Measurements from ENCODE around the gene MRGPRD.

MRGPRD gene

GRCh38 chr11:69014898-69015549, 34.2 kb upstream of the MRGPRD start:
- H3K27ac ChIP-seq, result no peak overlapping the region
- TF ChIP-seq ZFX (IDR thresholded peaks at IDR 0.05), result no peak
- no peak for TF ChIP-seq CTCF (conservative IDR thresholded peaks at IDR 0.05)

- TF ChIP-seq CTCF (conservative IDR thresholded peaks at IDR 0.05), result no peak
- TF ChIP-seq ZFX (IDR thresholded peaks at IDR 0.05), result no peak
- no peak overlapping the region for H3K27ac ChIP-seq
Observed at GRCh38 chr11:69014084-69014851, 33.5 kb upstream of the MRGPRD start.

DNA sequence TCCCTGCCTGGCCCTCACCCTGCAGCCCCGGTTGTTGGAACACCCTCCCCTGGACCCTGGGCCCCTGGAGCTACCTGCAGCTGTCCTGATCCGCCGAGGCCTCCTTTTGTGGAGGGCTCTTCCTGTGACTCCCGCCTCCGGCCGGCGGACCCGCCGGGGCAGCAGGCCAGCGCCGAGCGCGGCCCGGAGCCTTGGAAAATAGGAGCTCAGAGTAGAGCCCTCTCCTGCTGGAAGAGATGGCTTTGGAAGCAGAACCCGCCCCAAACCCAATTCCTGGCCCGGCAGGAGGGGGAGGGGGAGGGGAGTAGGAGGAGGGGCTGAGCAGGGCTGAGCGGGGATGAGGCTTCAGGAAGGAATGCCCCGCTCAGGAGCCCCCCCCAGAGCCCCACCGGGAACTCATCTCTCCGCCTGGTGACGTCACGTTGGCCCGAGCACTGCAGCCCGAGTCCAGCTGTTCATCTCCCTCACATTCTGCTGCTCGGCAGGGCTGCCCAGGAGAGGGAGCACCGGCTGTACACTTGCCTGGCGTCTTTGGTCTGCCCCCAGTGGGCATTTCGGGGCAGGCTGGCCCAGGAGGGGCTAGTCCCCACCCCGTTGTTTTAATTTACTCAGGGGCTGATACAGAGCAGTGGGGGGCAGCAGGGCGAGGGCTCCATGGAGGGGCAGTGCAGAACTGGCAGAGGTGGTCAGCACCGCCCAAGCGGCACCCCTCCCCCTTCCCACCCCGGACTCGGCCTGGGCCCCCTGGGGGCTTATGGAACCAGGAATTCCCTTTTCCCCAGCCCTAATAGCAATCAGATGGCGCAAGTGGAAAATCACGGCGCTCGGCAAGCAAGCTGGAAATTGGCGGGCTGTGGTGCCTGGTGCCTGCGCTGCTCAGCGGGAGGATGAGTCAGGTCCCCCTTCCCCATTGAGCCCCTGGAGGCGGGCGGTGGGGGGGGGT, 32.5 kb upstream of the MRGPRD start, which contains the start of gene MRGPRF:
MRGPRF (minus strand) TSS at position 238 of the 943 bp plus-strand sequence. CDS start 3,345 bp downstream, outside the sequence.
- no peak within 1 kb of the TSS for H3K27ac ChIP-seq
- no peak for TF ChIP-seq ZFX (IDR thresholded peaks at IDR 0.05)
- TF ChIP-seq CTCF (conservative IDR thresholded peaks at IDR 0.05), result no peak

DNA sequence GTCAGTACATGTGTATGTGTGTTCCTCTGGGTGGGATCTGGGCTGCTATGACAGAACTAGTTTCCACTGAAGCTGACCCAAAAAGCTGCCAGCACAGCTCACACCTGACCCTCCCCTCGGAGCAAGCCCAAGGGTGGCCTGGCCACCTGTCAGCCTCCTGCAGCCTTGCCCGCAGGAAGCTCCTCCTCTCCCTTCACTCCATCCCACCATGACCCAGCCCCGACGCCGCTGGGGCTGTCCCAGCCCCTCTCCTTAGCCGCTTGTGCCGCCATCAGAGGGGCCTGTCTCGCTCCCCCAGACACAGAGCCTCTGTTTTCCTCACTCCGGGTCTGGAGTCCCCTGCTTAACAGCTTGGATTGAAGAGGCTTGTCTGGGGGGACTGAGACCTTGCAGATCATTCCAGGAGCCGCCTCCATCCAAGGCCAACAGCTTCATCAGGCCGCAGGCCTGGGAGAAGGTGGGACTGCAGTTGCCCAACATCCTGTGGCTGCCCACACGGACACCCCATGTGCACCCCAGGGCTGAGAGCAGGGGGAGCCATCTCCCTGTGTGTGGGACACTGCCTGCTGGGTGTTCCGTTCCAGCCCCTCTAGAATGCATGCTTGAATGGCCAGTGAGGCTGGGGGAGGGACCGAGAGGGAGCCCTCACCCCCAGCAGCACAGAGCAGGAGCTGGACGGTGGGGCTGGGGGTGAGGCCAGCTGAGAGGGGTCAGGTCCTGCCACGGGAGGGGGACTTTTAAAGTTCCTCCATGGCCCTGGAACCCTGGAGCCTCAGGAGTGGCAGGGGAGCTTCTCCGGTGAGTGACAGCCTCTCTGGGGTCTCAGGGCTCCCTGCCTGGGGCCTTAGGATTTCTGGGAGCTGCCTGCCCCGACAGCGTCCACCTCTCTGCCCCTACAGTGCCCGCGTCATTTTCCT, 31.6 kb upstream of the MRGPRD start:
- no peak for TF ChIP-seq ZFX (IDR thresholded peaks at IDR 0.05)
- TF ChIP-seq CTCF (conservative IDR thresholded peaks at IDR 0.05), result no peak
- no peak overlapping the region for H3K27ac ChIP-seq

DNA sequence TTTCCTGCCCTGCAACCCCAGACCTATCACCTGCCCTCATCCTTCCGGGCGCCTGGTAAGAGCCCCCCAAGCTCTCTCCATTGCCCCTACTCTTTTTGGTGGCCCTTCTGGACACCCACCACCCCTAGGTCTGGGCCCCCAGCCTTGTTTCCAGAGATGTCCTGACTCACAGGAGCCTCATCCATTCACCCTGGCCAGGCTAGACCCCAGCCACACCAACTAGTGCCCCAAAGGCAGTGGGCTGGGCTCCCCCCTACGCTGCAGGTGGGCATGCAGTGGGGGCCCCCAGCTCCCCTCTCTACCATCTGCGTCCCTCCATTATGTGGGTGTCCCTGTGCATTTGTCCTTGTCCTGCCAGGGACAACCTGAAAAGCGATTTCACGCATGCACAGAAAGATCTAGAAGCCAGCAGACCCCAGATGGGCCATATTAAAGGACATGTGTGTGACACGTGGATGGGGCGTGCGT, 30.9 kb upstream of the MRGPRD start:
- H3K27ac ChIP-seq, result no peak overlapping the region
- TF ChIP-seq CTCF (conservative IDR thresholded peaks at IDR 0.05), result no peak

DNA sequence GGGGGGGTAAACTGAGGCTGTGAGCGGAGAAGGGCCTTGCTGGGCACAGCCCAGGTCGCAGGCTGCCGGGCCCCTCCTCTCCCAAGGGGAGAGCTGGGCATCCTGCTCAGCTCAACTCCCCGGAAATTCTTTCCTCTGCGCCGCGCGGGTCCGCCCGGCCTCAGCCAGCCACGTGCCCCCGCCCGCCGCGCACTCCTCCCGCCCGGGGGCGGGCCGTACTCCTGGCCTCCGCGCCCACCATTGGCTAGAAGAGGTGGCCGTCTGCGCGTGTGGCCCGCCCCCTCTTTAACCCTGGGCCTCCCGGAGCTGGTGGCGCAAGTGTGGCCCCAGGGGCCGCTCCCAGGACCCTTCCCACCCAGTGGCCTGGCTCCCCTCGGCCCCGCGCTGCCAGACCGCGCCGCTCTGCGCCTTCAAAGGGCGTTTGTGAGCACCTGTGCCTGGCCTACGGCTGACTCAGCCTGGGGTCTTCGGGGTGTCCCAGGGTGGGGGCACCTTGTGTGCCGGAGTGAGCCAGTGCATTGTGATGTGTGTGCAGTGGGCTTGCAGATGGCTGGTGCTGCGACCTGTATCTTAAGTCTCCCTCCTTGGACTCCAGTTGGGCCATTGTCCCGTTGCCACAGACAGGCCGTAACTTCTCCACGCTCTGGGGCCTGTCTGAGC, 30.3 kb upstream of the MRGPRD start:
- H3K27ac ChIP-seq, result no peak overlapping the region
- TF ChIP-seq ZFX (IDR thresholded peaks at IDR 0.05), result no peak
- no peak for TF ChIP-seq CTCF (conservative IDR thresholded peaks at IDR 0.05)
